DMS79 (cell line): ENCODE data around the gene VDAC1.
"Not testable (repeated sequence)": the region's sequence is repeated elsewhere in the genome, so short reads cannot be mapped to it uniquely, and the experiment has no call there.

Experiments used
- DNase-seq: peaks from one replicate; lab custom pipeline; 2025; lab: John Stamatoyannopoulos, UW

VDAC1 gene

DNA sequence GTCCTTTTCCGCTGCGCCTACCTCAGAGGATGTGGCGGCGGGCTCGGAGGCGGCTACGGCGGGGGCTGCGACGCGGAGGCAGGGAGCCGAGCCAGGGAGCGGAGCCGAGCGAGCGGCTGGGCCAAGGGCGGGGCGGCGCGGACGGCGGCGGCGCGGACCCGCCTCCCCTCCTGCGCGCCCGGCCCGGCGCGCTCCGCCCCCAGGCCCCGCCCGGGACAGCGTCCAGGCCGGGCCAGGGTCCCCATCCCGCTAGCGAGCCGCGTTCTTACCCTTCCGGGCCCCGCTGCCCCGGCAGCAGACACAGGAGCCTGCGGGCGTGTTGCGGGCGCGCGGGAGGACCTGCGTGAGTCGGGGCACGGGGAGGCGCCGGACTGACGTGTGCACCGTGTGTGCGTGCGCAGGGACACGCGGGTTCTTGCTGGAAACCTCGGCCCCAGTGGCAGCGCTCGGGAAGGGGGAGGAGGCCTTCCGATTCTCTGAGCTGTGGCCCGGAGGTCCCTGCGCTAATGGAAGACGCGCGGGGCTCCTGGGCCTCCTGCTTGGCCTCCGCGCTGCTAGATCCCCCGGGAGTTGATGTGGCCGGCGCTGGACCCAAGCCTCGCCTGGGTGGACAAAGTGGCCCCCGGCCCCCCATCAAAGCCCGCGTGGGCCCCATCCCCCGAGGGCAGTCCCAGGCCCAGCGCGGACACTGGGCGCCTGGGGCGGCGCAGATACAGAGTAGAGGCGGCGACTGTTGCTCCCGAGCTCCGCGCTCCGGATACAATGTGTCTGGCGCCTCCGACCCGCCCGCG is at the start of gene VDAC1:
VDAC1 (minus strand) TSS at position 350 of the 791 bp plus-strand sequence. CDS start 11,963 bp downstream, outside the sequence.
- peak; percentile 23 for DNase-seq

DNA sequence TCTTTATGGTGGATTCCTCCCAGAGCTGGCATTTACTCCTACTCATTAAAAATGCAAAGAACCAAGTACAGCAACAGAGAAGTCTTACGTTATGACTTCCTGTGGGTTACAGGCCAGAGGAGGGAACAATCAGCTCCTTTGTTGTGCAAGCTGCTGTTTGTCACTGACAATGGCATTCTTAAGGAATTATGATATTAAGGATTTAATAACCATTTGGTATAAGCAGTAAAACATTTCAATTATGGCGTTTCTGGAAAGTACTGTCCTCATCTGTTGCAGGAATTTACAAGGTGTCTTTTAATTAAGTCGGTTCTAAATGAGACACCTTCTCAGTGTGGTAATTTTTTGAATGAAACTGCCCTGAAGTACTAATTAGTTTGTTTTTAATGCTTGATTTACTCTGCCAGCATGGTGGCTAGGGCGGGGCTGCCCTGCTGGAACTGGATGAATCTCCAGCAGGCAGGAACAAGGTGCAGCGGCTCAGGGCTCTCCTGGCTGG is 49.1 kb upstream of the VDAC1 start:
- DNase-seq, result no peak

GRCh38 chr5:134053314-134053839 is 48.6 kb upstream of the VDAC1 start:
- DNase-seq, result no peak

GRCh38 chr5:134051305-134051704 is 46.5 kb upstream of the VDAC1 start:
- DNase-seq, result no peak

DNA sequence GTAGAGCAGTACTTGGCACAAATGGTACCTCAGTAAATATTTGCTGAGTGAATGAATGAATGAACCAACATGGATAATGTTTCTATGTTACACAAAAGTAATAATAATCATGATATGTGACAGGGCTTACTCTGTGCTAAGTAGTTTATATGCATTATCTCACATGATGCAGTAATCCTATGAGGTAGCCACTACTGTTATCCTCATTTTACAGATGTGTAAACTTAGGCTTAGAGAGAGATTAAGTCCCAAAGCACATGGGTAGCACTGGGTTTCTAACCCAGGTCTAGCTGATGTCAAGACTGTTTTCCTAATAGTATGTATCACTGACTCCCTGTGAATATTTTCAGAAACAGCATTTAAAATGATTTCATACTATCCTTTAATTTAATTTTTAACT is 44.1 kb upstream of the VDAC1 start:
- DNase-seq, result no peak

GRCh38 chr5:134047687-134048056 is 42.9 kb upstream of the VDAC1 start:
- no peak for DNase-seq

DNA sequence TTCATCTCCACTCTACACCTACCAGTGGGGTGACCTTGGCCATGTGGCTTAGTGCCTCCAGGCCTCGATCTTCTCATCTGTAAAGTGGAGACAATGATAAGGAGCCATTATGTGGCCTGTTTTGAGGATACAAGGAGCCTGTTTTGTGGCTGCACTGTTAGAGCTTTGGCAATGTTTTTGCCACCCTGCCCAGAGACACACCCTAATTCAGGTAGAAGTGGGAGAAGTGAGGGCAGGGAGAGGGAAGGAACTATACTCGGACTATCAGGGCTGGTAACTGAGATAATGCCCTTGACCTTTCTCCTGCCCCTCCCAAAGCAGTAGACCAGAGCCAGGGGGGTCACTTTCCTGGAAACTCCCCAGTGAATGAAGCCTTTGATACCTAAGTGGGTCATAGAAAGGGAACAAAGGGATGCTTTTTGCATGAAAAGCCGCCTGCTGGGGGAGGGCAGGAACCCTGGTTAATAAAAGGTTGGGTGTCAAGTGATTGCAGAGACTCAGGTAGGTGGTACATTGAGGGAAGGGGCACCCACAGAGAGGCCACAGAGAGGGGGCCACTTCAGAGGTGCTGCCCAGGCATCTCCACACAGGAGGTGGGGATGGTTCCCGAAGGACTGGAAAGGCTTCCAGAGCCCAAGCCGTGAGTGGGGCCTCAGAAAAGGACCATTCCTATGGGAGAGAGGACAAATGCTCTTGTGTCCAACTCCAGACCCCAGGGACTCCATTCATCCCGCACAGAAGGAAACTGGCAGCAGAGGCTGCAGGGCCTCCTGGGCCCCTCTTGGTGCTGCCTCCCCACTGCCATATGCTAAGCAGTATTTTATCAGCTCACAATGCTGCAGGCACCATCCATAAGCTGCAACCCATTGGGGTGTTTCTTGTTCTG is 42.3 kb upstream of the VDAC1 start:
- DNase-seq, result no peak

- DNase-seq, result no peak
Observed at GRCh38 chr5:134046330-134046729, 41.6 kb upstream of the VDAC1 start.

DNA sequence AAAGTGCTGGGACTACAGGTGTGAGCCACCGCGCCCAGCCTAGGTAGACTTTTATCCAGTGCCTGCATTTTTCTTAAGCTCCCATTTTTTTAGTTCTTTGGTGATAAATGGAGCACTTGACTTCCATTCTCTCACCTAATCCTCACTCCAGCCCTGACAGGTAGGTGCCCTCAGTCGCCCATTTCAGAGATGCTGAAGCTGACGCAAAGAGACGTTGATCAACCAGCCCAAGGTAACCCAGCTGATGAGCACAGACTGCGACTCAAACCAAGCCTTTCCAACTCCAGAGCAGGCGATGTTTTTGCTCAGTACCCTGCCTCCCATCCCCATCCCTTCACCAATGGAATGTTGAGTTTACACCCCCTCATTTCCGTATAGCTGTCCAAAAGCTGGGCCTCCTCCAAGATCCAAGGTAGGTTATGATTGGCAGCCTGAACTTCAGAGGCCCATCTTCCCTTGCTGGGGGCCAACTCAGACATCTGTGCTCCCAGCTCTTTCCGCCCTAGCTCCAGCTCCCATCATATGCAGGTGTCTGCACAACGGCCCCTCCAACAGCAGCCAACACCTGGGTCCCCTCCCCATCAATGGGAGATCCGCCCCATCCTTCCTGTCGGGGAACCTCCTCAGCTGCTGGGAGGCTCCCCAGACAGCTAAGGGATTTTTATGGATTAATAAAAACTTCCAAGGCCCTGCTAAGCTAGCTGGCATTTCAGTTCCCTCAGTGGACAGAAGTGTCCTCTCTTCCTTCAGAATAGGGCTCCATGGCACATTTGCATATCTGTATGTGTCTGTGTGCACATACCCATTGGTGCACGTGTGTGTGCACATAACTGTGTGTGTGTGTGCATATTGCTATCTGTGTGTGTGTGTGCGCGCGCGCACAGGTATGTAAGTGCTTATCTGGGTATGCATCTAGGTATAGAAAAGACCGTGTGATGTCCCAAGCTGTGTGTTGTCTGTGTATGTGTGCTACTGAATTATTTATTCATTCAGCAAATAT is 39.3 kb upstream of the VDAC1 start:
- DNase-seq, result no peak

- DNase-seq, result no peak
Observed at GRCh38 chr5:134041570-134042411, 37.0 kb upstream of the VDAC1 start.

GRCh38 chr5:134038138-134038537 is 33.4 kb upstream of the VDAC1 start:
- DNase-seq, result no peak

- no peak for DNase-seq
Observed at GRCh38 chr5:134037160-134037559, 32.4 kb upstream of the VDAC1 start.

DNA sequence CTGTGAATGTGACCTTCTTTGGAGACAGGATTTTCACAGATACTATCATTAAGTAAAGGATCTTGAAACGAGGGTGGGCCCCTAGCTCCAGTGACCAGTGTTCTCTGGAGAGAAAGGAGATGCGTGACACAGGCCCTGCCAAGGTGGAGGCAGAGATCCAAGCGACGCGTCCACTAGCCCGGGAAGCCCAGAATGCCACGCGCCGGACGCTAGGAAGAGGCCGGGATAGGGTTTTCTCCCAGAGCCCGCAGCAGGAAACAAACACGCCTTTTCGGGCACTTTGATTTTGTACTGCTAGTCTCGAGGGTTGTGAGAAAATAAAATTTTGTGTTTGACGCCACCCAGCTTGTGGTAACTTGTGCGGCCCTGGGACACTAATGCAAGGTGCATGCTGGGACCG is 29.6 kb upstream of the VDAC1 start:
- no peak for DNase-seq

GRCh38 chr5:134030303-134030964 is 25.7 kb upstream of the VDAC1 start:
- not testable (repeated sequence) for DNase-seq

DNA sequence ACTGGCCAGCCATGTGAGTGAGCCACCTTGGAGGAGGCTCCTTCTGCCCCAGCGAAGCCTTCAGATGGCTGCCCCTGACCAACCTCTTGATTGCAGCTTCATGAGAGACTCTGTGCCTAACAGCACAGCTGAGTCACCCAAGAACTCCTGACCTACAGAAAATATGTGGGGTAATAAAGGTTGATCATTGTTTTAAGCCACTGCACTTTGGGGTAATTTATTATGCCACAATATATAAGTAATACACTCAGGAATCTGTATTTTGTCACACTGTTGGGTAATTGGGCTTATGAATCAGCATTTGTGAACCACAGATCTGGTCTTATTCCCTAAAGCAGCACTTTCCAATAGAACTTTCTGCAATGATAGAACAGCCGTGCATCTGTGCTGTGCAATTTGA is 24.4 kb upstream of the VDAC1 start:
- no peak for DNase-seq

DNA sequence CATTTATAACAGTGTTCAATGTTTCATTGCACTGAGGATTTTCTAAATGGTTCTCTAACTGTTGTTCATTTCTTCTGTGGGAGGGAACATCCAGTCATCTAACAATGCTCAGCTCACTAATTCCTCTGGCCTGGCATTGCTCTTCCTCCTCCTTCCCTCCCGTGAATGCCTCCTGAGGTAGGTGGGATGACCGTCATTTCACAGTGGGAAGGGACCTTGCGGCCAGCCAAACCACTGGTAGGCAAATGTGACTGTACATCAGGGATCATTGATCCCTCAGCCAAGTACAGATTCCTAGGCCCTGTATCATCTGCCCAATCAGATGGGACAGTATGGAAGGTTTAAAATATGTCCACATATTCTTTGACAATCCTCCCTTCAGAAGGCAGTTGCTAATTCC is 23.7 kb upstream of the VDAC1 start:
- DNase-seq, result no peak

DNA sequence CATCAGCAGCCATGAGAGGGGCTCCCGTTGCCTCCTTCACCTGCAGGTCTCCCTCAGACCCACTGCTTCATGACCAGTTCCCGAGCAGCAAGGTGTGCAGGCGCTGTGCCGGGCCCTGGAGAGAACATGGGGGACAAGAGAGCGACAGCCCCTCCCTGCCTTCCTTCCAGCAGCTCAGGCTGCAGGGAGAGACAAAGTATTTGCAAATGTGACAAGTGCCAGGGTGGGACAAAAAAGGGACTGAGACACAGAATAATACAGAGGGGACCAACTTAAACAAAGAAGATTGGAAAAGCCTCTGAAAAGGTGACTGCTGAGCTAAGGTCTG is 22.5 kb upstream of the VDAC1 start:
- DNase-seq, result no peak

- peak; percentile 14 for DNase-seq
Observed at GRCh38 chr5:134026521-134027287, 21.9 kb upstream of the VDAC1 start.

GRCh38 chr5:134025786-134026185 is 21.0 kb upstream of the VDAC1 start:
- DNase-seq, result no peak
